SK-N-MC (cell line): ENCODE data around the gene LTN1.
A peak's percentile ranks its signal among the peaks of the same experiment; 100 is the strongest.

Experiments used
- DNase-seq: peaks from one replicate; pipeline ENCODE4 v3.0.0-alpha.2; 2011; ENCODE audit warnings: low read depth, low spot score
- H3K27ac ChIP-seq: fragments of 200-600 bp; sonication (generic); 2 replicates; pipeline ENCODE4 v1.5.1; 2016; ENCODE audit warnings: mixed run types
- H3K36me3 ChIP-seq: fragments of 200-600 bp; sonication (generic); 2 replicates; pipeline ENCODE4 v1.6.1; 2017; ENCODE audit warnings: antibody characterized with exemption, low read length, mixed read lengths; ENCODE audit not compliant: insufficient read depth
- H3K4me3 ChIP-seq: fragments of 200-600 bp; sonication (generic); 2 replicates; pipeline ENCODE4 v1.5.1; 2016
- H3K9ac ChIP-seq: fragments of 200-600 bp; sonication (generic); 2 replicates; pipeline ENCODE4 v1.8.0; 2017; ENCODE audit warnings: mixed run types, mixed read lengths; ENCODE audit not compliant: insufficient read length
- H3K9me3 ChIP-seq: fragments of 200-600 bp; sonication (generic); 2 replicates; pipeline ENCODE4 v1.6.1; 2017; ENCODE audit warnings: low read depth, mild to moderate bottlenecking, antibody characterized with exemption, low read length, moderate library complexity, mixed read lengths
- EZH2 ChIP-seq: fragments of 200-600 bp; sonication (generic); IDR thresholded peaks from one replicate; pipeline ENCODE4 v1.6.1; 2017; ENCODE audit warnings: antibody characterized with exemption
- FOXP2 ChIP-seq: optimal IDR thresholded peaks from 2 replicates; pipeline ENCODE3; 2011; ENCODE audit warnings: mild to moderate bottlenecking, moderate library complexity; ENCODE audit not compliant: insufficient read depth; ENCODE audit errors: extremely low read length, control extremely low read depth
- POLR2AphosphoS5 ChIP-seq: IDR thresholded peaks from 2 replicates; pipeline ENCODE4 v1.6.1; 2012; ENCODE audit warnings: mild to moderate bottlenecking, low read depth, low read length, borderline replicate concordance

Gene LTN1

DNA sequence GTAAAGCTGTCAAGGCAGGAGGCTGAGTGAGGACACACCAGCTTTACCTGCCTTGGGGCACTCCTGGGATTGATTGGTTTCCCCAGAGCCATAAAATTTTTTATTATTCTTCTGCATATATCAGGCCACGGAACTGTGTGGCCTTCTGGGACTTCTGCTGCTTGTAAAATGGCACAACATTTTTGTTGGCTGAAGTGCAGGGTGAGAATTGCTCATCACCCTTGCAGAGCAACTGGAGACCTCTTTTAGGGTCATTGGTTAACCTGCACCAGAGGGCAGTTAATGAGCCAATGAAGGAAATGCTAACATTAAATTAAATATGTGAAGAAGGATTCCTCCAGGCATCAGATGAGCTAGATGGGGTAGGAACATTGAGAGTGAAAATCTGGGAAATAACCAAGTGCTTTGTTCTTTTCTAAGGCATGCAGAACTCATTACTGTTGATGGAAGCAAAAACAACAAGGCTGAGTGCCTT lies 87.7 kb downstream of the LTN1 start:
- H3K4me3 ChIP-seq: no peak overlapping the region
- TF ChIP-seq POLR2AphosphoS5 (no peak), FOXP2 (no peak), EZH2 (no peak)
- no peak overlapping the region for H3K27ac ChIP-seq
- no peak for DNase-seq
- H3K9me3 ChIP-seq: no peaks in the 10 kb centered on the region
- H3K9ac ChIP-seq: no peak overlapping the region
- H3K36me3 ChIP-seq: no peaks in the 10 kb centered on the region

- H3K27ac ChIP-seq: no peak overlapping the region
- no peaks in the 10 kb centered on the region for H3K9me3 ChIP-seq
- DNase-seq: no peak
- H3K36me3 ChIP-seq: no peaks in the 10 kb centered on the region
- TF ChIP-seq FOXP2 (no peak), EZH2 (no peak), POLR2AphosphoS5 (no peak)
- H3K4me3 ChIP-seq: no peak overlapping the region
- H3K9ac ChIP-seq: no peak overlapping the region
Observed at GRCh38 chr21:28903448-28903847, 89.2 kb downstream of the LTN1 start.

DNA sequence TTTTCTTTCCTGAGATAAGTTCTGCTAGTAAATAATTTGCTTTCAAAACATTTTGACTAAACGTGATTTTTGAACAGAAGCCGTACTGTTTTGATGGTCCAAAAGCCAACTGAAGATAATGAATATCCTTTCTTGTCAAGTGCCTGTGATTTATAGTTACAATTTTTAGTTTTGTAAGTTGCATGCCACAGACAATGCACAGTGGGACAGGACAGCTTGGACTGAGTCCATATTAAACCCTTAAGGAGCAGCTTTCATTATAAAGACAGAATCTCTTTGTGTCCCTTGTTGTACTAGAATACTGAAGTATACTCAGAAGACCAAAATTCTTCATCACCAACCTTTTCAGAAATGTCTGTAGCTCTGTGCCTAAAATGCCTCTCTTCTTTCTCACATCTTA lies 92.2 kb downstream of the LTN1 start:
- DNase-seq: no peak
- TF ChIP-seq FOXP2: no peak
- no peak for TF ChIP-seq POLR2AphosphoS5
- TF ChIP-seq EZH2: no peak
- H3K27ac ChIP-seq: no peak overlapping the region
- no peaks in the 10 kb centered on the region for H3K9me3 ChIP-seq
- no peak overlapping the region for H3K9ac ChIP-seq
- no peaks in the 10 kb centered on the region for H3K36me3 ChIP-seq
- H3K4me3 ChIP-seq: no peak overlapping the region

- Histone ChIP-seq H3K9me3 (no peaks in the 10 kb centered on the region), H3K9ac (no peak overlapping the region), H3K36me3 (no peaks in the 10 kb centered on the region), H3K4me3 (no peak overlapping the region), H3K27ac (no peak overlapping the region)
- TF ChIP-seq POLR2AphosphoS5 (no peak), FOXP2 (no peak)
- no peak for DNase-seq
Observed at GRCh38 chr21:28899744-28900143, 92.9 kb downstream of the LTN1 start.

DNA sequence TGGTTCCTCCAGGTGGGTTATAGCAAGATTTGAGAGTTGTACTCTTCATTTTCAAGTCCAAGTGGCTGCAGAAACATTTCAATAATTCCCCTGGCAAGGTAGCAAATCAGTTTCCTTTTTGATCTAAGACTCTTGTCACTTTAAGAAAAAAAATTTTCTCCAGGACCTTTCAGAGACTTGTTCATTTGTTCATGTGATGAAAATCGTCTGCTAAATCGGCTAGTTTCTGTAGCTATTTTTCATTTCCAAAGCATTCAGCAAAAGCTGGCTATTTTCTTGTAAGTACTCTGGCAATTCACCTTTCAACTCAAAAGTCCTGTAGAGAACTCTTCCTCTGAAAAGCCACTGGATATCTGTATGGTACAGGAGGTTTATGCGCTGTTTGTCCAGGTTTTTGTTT lies 93.5 kb downstream of the LTN1 start:
- Histone ChIP-seq H3K4me3 (no peak overlapping the region), H3K36me3 (no peaks in the 10 kb centered on the region), H3K9me3 (no peaks in the 10 kb centered on the region), H3K9ac (no peak overlapping the region), H3K27ac (no peak overlapping the region)
- no peak for DNase-seq
- TF ChIP-seq EZH2: no peak
- TF ChIP-seq POLR2AphosphoS5: no peak
- no peak for TF ChIP-seq FOXP2

DNA sequence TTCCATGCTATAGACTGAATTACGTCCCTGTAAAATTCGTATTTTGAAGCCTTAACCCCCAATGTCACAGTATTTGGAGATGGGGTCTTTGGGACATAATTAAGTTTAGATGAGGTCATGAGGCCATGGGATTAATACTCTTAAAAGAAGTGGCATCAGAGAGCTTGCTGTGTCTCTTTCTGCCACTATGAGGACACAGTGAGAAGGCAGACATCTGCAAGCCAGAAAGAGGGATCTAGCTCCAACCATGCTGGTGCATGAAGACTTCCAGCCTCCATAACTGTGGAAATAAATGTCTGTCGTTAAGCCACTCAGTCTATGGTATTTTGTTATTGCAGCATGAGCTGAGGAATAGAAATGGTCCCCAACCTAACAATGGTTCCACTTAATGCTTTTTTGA lies 99.0 kb downstream of the LTN1 start:
- H3K9ac ChIP-seq: no peak overlapping the region
- no peak for TF ChIP-seq EZH2
- TF ChIP-seq FOXP2: no peak
- TF ChIP-seq POLR2AphosphoS5: no peak
- H3K36me3 ChIP-seq: no peaks in the 10 kb centered on the region
- H3K27ac ChIP-seq: no peak overlapping the region
- H3K9me3 ChIP-seq: no peaks in the 10 kb centered on the region
- DNase-seq: no peak
- H3K4me3 ChIP-seq: no peak overlapping the region

DNA sequence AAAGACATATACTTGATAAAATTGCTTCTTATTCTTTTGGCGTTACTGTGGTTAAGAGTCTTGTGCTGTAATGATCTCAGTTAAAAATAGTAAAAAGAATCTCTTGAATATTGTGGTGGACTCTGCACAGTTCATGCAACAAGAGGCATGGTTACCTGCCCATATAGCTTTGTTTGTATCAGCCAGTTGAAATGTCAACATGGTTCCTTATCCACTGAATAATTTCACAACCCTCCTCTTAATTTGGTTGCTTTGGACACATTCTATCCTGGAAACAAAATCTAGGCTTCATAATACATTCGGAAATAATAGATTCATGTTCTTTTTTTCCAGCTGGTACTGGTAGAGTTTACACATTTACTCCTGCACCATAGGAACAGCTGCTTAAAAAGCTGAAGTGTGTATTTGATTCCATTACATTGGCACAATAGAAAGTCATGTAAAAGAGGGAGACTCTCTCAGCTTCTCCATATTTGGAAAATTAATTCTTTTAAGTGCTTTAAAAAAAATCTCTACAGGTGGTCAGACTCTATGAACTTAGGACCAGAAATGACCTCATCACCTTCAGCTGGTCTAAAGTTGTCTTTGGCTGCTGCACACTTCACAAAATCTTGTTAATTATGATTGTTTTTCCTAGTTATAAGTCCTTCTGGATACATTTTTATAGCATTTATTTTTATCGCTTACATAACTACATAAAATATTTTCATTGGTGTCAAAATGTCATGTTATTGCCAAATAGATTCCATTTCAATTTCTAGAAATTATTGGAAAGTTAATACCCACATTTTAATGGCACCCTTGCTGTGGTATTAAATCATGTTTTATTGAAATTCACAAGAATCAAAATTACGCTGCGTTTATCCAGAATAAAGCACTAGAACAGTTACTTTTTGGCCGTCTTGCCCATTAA lies 100.2 kb downstream of the LTN1 start:
- Histone ChIP-seq H3K36me3 (no peaks in the 10 kb centered on the region), H3K9ac (no peak overlapping the region), H3K4me3 (no peak overlapping the region), H3K27ac (no peak overlapping the region), H3K9me3 (no peaks in the 10 kb centered on the region)
- DNase-seq: no peak
- TF ChIP-seq FOXP2 (no peak), EZH2 (no peak), POLR2AphosphoS5 (no peak)

DNA sequence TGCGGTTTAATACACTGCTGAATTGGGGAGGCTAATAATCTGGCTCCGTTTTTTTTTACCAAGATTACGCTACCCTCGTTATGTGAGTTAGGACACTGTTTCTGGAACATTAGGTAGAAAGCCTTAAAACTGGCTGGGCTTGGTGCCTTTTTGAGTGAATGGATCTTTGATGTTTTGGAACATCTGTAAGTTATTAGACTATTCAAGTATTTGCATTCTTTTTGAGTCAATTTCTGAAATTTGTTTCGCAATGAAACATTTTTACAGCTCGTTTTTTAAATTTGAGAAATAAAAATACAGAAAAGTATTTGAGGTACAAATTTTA lies 106.9 kb downstream of the LTN1 start:
- H3K27ac ChIP-seq: peak overlapping the region; percentile 85
- TF ChIP-seq FOXP2 (no peak), EZH2 (no peak), POLR2AphosphoS5 (no peak)
- peak overlapping the region; percentile 92 for H3K4me3 ChIP-seq
- H3K9ac ChIP-seq: peak overlapping the region; percentile 89
- H3K36me3 ChIP-seq: peaks cover 21% of the 10 kb centered on the region
- DNase-seq: peak; percentile 55
- no peaks in the 10 kb centered on the region for H3K9me3 ChIP-seq
